PFSK-1 (cell line): ENCODE measurements around the gene TAOK3.

Experiments used
- FOXP2 ChIP-seq: optimal IDR thresholded peaks from 2 replicates; pipeline ENCODE3; 2011; ENCODE audit warnings: borderline replicate concordance, control low read depth, inconsistent platforms; ENCODE audit not compliant: insufficient read depth; ENCODE audit errors: extremely low read length, extremely low read depth
- POLR2AphosphoS5 ChIP-seq: IDR thresholded peaks from 2 replicates; pipeline ENCODE4 v1.6.1; 2012; ENCODE audit warnings: low read depth, mild to moderate bottlenecking, control low read depth, low read length, moderate library complexity
- REST ChIP-seq, 2 experiments: IDR thresholded peaks; 2 replicates each; pipeline versions ENCODE4 v1.6.1 to v1.8.0; 2011 to 2012; ENCODE audit warnings: low read depth in 2 of 2, low read length in 2 of 2, control low read depth in 1 of 2, inconsistent platforms in 1 of 2, mild to moderate bottlenecking in 1 of 2, moderate library complexity in 1 of 2; ENCODE audit not compliant: insufficient read depth in 1 of 2
- SIN3A ChIP-seq: IDR thresholded peaks from 2 replicates; pipeline ENCODE4 v1.6.1; 2012; ENCODE audit warnings: mild to moderate bottlenecking, low read length, moderate library complexity, borderline replicate concordance; ENCODE audit not compliant: insufficient read depth
- TAF1 ChIP-seq: IDR thresholded peaks from 2 replicates; pipeline ENCODE4 v1.6.1; 2012; ENCODE audit warnings: low read length, control low read depth, borderline replicate concordance; ENCODE audit not compliant: insufficient read depth

Gene TAOK3

GRCh38 chr12:118101051-118101450, 271.7 kb downstream of the TAOK3 start:
- TF ChIP-seq FOXP2 (no peak), POLR2AphosphoS5 (no peak), SIN3A (no peak), REST (IDR thresholded peaks at IDR 0.05; ENCODE audit: insufficient read depth in 1 of 2, low read depth in 2 of 2, low read length in 2 of 2) (no peak), TAF1 (no peak)
